AG04450 (cell line): Measurements from ENCODE around the gene DBNL. TPM values are rescaled to one million over a fixed set of nuclear protein-coding genes. Genes with fewer than 3 reads are reported as not detected.

ENCODE experiments used
- CTCF ChIA-PET: fragments of 300-600, 350-600 bp; formaldehyde crosslinking; extraction: SDS; loops from one replicate; lab custom pipeline; 2022; ENCODE audit warnings: antibody characterized with exemption, inconsistent platforms; lab: Charles Lee
- POLR2A ChIA-PET: fragments of 350-600 bp; formaldehyde crosslinking; extraction: SDS; loops from one replicate; lab custom pipeline; 2021; ENCODE audit warnings: antibody characterized with exemption, inconsistent platforms; lab: Yijun Ruan, JAX
- DNase-seq: peaks from one replicate; pipeline ENCODE4 v3.0.0-alpha.2; 2011; ENCODE audit warnings: low read depth, low spot score
- H3K27ac ChIP-seq: one replicate; pipeline ENCODE4 v1.5.1; 2012; ENCODE audit warnings: low read depth, low read length, control low read depth
- H3K27me3 ChIP-seq: one replicate; pipeline ENCODE4 v1.6.0; 2012; ENCODE audit warnings: low read length; ENCODE audit not compliant: control insufficient read depth, insufficient read depth
- H3K4me3 ChIP-seq: 2 replicates; pipeline ENCODE4 v1.5.1; 2011; ENCODE audit warnings: mild to moderate bottlenecking, low read depth, low read length, control low read depth
- H3K9me3 ChIP-seq: 2 replicates; pipeline ENCODE4 v1.5.1; 2012; ENCODE audit warnings: low read length; ENCODE audit not compliant: control insufficient read depth, insufficient read depth
- CTCF ChIP-seq: IDR thresholded peaks from 2 replicates; pipeline ENCODE4 v1.5.1; 2011; ENCODE audit warnings: low read depth, low read length, control low read depth, inconsistent platforms
- polyA plus RNA-seq: library from polyadenylated mRNA; depleted of rRNA; stranded (reverse); fragments of >200 nt; gene quantifications from 2 replicates; pipeline ENCODE4 v1.2.3, GENCODE V29; 2011

The DBNL gene
- polyA plus RNA-seq, 1 experiment, result 76.1 TPM

GRCh38 chr7:44101966-44102845 lies 57.7 kb downstream of the DBNL start:
- Histone ChIP-seq H3K27me3 (no peaks in the 10 kb centered on the region), H3K4me3 (no peak overlapping the region), H3K9me3 (no peaks in the 10 kb centered on the region; the same call in 1 of the 2 replicates), H3K27ac (peak overlapping the region; percentile 47)
- CTCF ChIA-PET, result interaction anchor here (0.7 kb wide), 1 partner anchor 30 kb away, joined by 6 read pairs; no protein-coding TSS in a partner anchor
- POLR2A ChIA-PET, result interaction anchor here (1.4 to 1.8 kb wide), 2 partner anchors 13 to 14 kb away, joined by 4 to 8 read pairs; no protein-coding TSS in a partner anchor
- DNase-seq, result no peak
- TF ChIP-seq CTCF, result no peak

- no peak for DNase-seq
- Histone ChIP-seq H3K9me3 (no peaks in the 10 kb centered on the region; the same call in 1 of the 2 replicates), H3K4me3 (no peak overlapping the region), H3K27ac (peak overlapping the region; percentile 47), H3K27me3 (no peaks in the 10 kb centered on the region)
- no peak for TF ChIP-seq CTCF
- POLR2A ChIA-PET, result no interaction called here
- CTCF ChIA-PET, result no interaction called here
These were observed 58.5 kb downstream of the DBNL start for GRCh38 chr7:44102846-44103565.

- DNase-seq, result no peak
- H3K9me3 ChIP-seq, result no peaks in the 10 kb centered on the region; the same call in 1 of the 2 replicates
- H3K4me3 ChIP-seq, result no peak overlapping the region
- ChIA-PET CTCF (no interaction called here), POLR2A (no interaction called here)
- TF ChIP-seq CTCF, result no peak
- H3K27me3 ChIP-seq, result no peaks in the 10 kb centered on the region
- no peak overlapping the region for H3K27ac ChIP-seq
These were observed 59.0 kb downstream of the DBNL start for GRCh38 chr7:44103566-44103922.

- Histone ChIP-seq H3K27ac (peak within 1 kb of the TSS; percentile 47), H3K27me3 (no peaks in the 10 kb centered on the region), H3K9me3 (no peaks in the 10 kb centered on the region; the same call in 1 of the 2 replicates), H3K4me3 (peak within 1 kb of the TSS; percentile 74)
- DNase-seq, result no peak
- ChIA-PET CTCF (interaction anchor here (0.5 to 0.9 kb wide), 2 partner anchors 16 to 98 kb away, joined by 3 to 4 read pairs; no protein-coding TSS in a partner anchor), POLR2A (interaction anchor here (1.4 kb wide), 1 partner anchor 16 kb away, joined by 7 read pairs; no protein-coding TSS in a partner anchor)
- no peak for TF ChIP-seq CTCF
These were observed 59.7 kb downstream of the DBNL start, which contains the start of gene AEBP1 for GRCh38 chr7:44103923-44104859. TSS of gene AEBP1 (plus strand) at chr7:44104345. CDS start at chr7:44104666, 321 bp downstream.
